ENCODE data around the gene RGS13.

The RGS13 gene

GRCh38 chr1:192626366-192627179, 9.4 kb upstream of the RGS13 start:
- no peak for DNase-seq (ENCODE audit: low spot score)

- no peak for DNase-seq (ENCODE audit: low spot score)
These were observed 8.0 kb upstream of the RGS13 start for GRCh38 chr1:192627901-192628300.

- DNase-seq (ENCODE audit: low spot score), result no peak
These were observed 7.4 kb upstream of the RGS13 start for GRCh38 chr1:192628396-192629057.

GRCh38 chr1:192629612-192630011, 6.3 kb upstream of the RGS13 start:
- no peak for DNase-seq (ENCODE audit: low spot score)

- DNase-seq (ENCODE audit: low spot score), result no peak
These were observed 5.2 kb upstream of the RGS13 start for GRCh38 chr1:192630521-192631287.

GRCh38 chr1:192631749-192632148, 4.2 kb upstream of the RGS13 start:
- no peak for DNase-seq (ENCODE audit: low spot score)

GRCh38 chr1:192632188-192632587, 3.8 kb upstream of the RGS13 start:
- no peak for DNase-seq (ENCODE audit: low spot score)

- DNase-seq (ENCODE audit: low spot score), result no peak
These were observed 3.1 kb upstream of the RGS13 start for GRCh38 chr1:192632641-192633532.

GRCh38 chr1:192633533-192634253, 2.3 kb upstream of the RGS13 start:
- no peak for DNase-seq (ENCODE audit: low spot score)

- DNase-seq (ENCODE audit: low spot score), result no peak
These were observed 906 bp upstream of the RGS13 start for GRCh38 chr1:192635041-192635440.

GRCh38 chr1:192639607-192640368, 3.8 kb downstream of the RGS13 start:
- no peak for DNase-seq (ENCODE audit: low spot score)

GRCh38 chr1:192652159-192652558, 16.2 kb downstream of the RGS13 start:
- no peak for DNase-seq (ENCODE audit: low spot score)

GRCh38 chr1:192654120-192654519, 18.2 kb downstream of the RGS13 start:
- DNase-seq (ENCODE audit: low spot score), result no peak

GRCh38 chr1:192654591-192655251, 18.8 kb downstream of the RGS13 start:
- no peak for DNase-seq (ENCODE audit: low spot score)

- no peak for DNase-seq (ENCODE audit: low spot score)
These were observed 21.8 kb downstream of the RGS13 start for GRCh38 chr1:192657760-192658159.

GRCh38 chr1:192658255-192658654, 22.3 kb downstream of the RGS13 start:
- DNase-seq (ENCODE audit: low spot score), result no peak

GRCh38 chr1:192660613-192661012, 24.7 kb downstream of the RGS13 start:
- no peak for DNase-seq (ENCODE audit: low spot score)

GRCh38 chr1:192668409-192668983, 32.5 kb downstream of the RGS13 start:
- DNase-seq (ENCODE audit: low spot score), result no peak

- no peak for DNase-seq (ENCODE audit: low spot score)
These were observed 33.2 kb downstream of the RGS13 start for GRCh38 chr1:192669174-192669573.
